Lung (tissue), 12 donors: ENCODE data around the gene ECSCR. TPM values are rescaled to one million over a fixed set of nuclear protein-coding genes. Genes with fewer than 3 reads are reported as not detected.

ENCODE experiments used
- ATAC-seq: fragments of 200-7000 bp; cut with Tn5 transposase; one replicate; pipeline ENCODE4 v1.9.1; 2020; ENCODE audit warnings: moderate number of reproducible peaks; ENCODE audit not compliant: insufficient read depth, low FRiP score
- DNase-seq, 3 donors: peaks; one replicate each; pipeline ENCODE4 v3.0.0-alpha.2; 2013 to 2017
- H3K27ac ChIP-seq, 2 donors: one replicate each; pipeline ENCODE4 v1.5.1; 2013; ENCODE audit warnings: mild to moderate bottlenecking in 2 of 2, moderate library complexity in 2 of 2, control low read depth in 1 of 2, inconsistent platforms in 1 of 2, low read depth in 1 of 2, low read length in 1 of 2
- H3K27me3 ChIP-seq, 3 donors: one replicate each; pipeline ENCODE4 v1.5.1; 2013; ENCODE audit warnings: low read length in 2 of 3; ENCODE audit not compliant: control insufficient read depth in 3 of 3, insufficient read depth in 3 of 3
- H3K36me3 ChIP-seq, 4 donors: one replicate each; pipeline ENCODE4 v1.5.1; 2013; ENCODE audit warnings: low read length in 4 of 4, mild to moderate bottlenecking in 1 of 4, moderate library complexity in 1 of 4; ENCODE audit not compliant: control insufficient read depth in 4 of 4, insufficient read depth in 4 of 4
- H3K4me1 ChIP-seq, 5 donors: one replicate each; pipeline ENCODE4 v1.5.1; 2013; ENCODE audit warnings: low read length in 5 of 5, mild to moderate bottlenecking in 2 of 5, moderate library complexity in 1 of 5; ENCODE audit not compliant: control insufficient read depth in 5 of 5, insufficient read depth in 5 of 5
- H3K4me3 ChIP-seq: one replicate; pipeline ENCODE4 v1.5.1; 2013; ENCODE audit warnings: mild to moderate bottlenecking, control low read depth, moderate library complexity
- H3K9ac ChIP-seq, 2 donors: one replicate each; pipeline ENCODE4 v1.5.1; 2013; ENCODE audit warnings: low read length in 2 of 2, control low read depth in 1 of 2; ENCODE audit not compliant: insufficient read depth in 1 of 2
- H3K9me3 ChIP-seq, 4 donors: one replicate each; pipeline ENCODE4 v1.5.1; 2013; ENCODE audit warnings: low read length in 3 of 4, mild to moderate bottlenecking in 1 of 4, moderate library complexity in 1 of 4; ENCODE audit not compliant: control insufficient read depth in 4 of 4, insufficient read depth in 3 of 4
- WGBS, 2 donors: extraction: QIAGEN DNeasy Blood & Tissue Kit; methylation state at CpG; one replicate each; pipeline ENCODE4 v1.1.7; 2013; 5-methylcytosine and 5-hydroxymethylcytosine counted together
- polyA plus RNA-seq, 2 donors: library from polyadenylated mRNA; stranded (reverse); fragments of 200-250 nt; gene quantifications; one replicate each; pipeline ENCODE4 v1.2.1, GENCODE V29; 2013
- total RNA-seq, 2 donors: library from RNA; depleted of rRNA in 1 of 2; stranded (reverse); fragments of >200 nt in 1 of 2; gene quantifications; one replicate each; pipeline ENCODE4 v1.2.1, GENCODE V29; 2014 to 2021
- TF ChIP-seq, protein P1 (sequence below): IDR thresholded peaks from 2 replicates; pipeline ENCODE4 v1.5.1; 2012; ENCODE audit warnings: mild to moderate bottlenecking; ENCODE audit errors: control extremely low read depth, extremely low read depth
- donor health status: control.
- donor health status: control.
- donor health status: Bipolar disorder and iron deficiency.
- donor health status: healthy.
- donor health status: DM: yes; HTN: yes; CAD: no.

Gene ECSCR
- total and polyA plus RNA-seq, 4 donors: 24.6 to 55.7 (median 46.5) TPM

DNA sequence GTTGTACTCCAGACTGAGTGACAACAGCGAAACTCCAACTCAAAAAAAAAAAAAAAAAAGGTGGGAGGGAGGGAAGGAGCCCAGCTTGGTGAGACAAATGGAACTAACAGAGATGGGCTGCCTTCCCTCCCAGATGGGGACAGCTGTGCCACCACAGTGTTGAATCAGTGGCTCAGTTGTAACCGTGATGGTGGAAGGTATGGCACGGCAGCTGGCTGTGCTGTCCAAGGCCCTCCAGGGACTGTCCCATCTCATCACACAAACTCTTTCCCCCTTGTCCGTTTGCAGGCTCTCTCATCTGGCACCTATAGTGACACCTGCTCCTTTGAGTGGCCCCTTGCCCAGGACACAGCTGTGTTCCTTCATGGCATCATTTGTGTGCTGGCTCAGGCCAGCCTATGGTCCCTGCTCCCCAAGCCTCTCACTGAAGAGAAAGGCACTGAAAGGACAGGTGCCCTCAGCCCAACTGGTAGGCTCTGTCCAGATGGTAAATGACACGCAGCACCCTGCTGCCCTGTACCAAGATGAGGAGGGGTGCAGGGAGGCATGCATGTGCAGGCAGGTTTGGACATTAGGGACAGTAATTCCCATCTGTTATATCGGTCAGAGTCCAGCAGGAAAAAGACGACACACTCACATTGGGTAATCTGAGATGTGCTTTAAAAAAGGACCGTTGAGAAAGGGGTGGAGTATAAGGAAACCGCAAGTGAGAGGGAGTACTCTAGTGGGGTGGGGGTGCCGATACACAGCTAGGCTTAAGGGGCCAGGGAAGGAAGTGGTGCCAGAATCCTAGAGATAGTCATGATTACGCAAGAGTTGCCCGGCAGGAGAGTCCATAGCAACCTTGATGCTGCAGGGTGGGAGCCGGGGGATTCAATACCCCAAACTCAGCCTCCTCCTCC lies 12.6 kb upstream of the ECSCR start:
- peaks cover 0 to 26% (median 8%) of the 10 kb centered on the region in 5 donors for H3K4me1 ChIP-seq
- DNase-seq (peak; percentile 43 to 73 (median 57)), ATAC-seq (no peak)
- TF ChIP-seq, protein P1, sequence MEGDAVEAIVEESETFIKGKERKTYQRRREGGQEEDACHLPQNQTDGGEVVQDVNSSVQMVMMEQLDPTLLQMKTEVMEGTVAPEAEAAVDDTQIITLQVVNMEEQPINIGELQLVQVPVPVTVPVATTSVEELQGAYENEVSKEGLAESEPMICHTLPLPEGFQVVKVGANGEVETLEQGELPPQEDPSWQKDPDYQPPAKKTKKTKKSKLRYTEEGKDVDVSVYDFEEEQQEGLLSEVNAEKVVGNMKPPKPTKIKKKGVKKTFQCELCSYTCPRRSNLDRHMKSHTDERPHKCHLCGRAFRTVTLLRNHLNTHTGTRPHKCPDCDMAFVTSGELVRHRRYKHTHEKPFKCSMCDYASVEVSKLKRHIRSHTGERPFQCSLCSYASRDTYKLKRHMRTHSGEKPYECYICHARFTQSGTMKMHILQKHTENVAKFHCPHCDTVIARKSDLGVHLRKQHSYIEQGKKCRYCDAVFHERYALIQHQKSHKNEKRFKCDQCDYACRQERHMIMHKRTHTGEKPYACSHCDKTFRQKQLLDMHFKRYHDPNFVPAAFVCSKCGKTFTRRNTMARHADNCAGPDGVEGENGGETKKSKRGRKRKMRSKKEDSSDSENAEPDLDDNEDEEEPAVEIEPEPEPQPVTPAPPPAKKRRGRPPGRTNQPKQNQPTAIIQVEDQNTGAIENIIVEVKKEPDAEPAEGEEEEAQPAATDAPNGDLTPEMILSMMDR: no peak
- no peaks in the 10 kb centered on the region for H3K27me3 ChIP-seq
- WGBS, 2 donors: 22 to 32% methylated on average over 13 of the region's 13 CpGs
- no peak overlapping the region for H3K4me3 ChIP-seq
- no peaks in the 10 kb centered on the region for H3K9me3 ChIP-seq
- H3K36me3 ChIP-seq: peaks cover 0 to 33% (median 12%) of the 10 kb centered on the region in 4 donors
- H3K9ac ChIP-seq: peak overlapping the region in 1 of 2 donors; percentile 42
- H3K27ac ChIP-seq: peak overlapping the region in 1 of 2 donors; percentile 59

DNA sequence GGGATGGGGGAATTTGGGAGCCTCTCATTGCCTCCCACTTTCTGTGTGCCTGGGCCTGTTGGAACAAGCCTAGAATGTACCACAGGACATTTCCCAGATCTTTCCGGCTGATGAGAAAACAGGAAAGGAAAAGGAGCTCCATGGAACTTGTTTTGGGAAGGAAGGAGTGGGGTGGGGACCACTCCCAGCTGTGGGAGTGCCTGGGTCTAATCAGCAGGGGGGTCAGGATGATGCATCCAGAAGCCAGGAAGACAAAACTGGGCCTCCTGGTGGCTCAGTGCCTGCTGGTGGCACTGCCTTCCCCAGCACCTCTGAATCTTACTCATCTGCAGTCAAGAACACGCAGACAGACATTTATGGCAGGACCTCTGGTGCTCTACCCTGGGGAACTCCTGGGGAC lies 11.0 kb upstream of the ECSCR start:
- peaks cover 0 to 26% (median 8%) of the 10 kb centered on the region in 5 donors for H3K4me1 ChIP-seq
- H3K27ac ChIP-seq: peak overlapping the region in 1 of 2 donors; percentile 80

DNA sequence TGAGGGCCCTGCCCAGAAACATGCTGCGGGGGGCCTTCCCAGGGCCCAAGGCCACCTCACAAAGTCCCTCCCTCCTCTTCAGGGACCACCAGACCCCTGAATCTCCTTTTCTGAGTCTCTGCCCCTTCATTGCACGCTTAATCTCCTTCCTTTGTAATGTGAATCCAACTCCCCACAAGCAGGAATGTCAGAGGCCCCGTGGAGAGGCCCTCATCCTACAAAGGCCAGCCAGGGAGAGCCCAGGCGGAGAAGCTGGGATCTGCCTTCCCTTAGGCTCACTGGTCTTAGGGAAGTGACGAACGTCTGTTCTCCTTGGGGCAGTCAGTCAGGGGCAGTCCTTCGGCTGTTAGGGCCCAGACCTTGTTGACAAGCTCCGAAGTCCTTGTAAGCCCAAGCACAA lies 10.6 kb upstream of the ECSCR start:
- H3K27me3 ChIP-seq: no peaks in the 10 kb centered on the region
- H3K27ac ChIP-seq: peak overlapping the region in 1 of 2 donors; percentile 80
- H3K4me1 ChIP-seq: peaks cover 0 to 26% (median 8%) of the 10 kb centered on the region in 5 donors
- H3K36me3 ChIP-seq: peaks cover 0 to 24% (median 10%) of the 10 kb centered on the region in 4 donors
- 56 to 67% methylated on average over 8 of the region's 8 CpGs for WGBS, 2 donors
- peak; percentile 52 to 68 (median 67) for DNase-seq
- no peak overlapping the region for H3K9ac ChIP-seq
- ATAC-seq: no peak
- H3K4me3 ChIP-seq: no peak overlapping the region
- TF ChIP-seq, protein P1: no peak
- H3K9me3 ChIP-seq: no peaks in the 10 kb centered on the region

More for the DNA sequence above, 11.0 kb upstream of the ECSCR start:
- TF ChIP-seq, protein P1: no peak
- no peak for DNase-seq
- H3K9ac ChIP-seq: no peak overlapping the region
- H3K36me3 ChIP-seq: peaks cover 0 to 28% (median 10%) of the 10 kb centered on the region in 4 donors
- ATAC-seq: peak; percentile 24
- WGBS, 2 donors: 59 to 82% methylated on average over 2 of the region's 2 CpGs
- H3K27me3 ChIP-seq: no peaks in the 10 kb centered on the region
- no peak overlapping the region for H3K4me3 ChIP-seq
- H3K9me3 ChIP-seq: no peaks in the 10 kb centered on the region
